Measurements from ENCODE around the gene TMEM239. TPM values are rescaled to one million over a fixed set of nuclear protein-coding genes. Genes with fewer than 3 reads are reported as not detected.

TMEM239 gene
- polyA plus RNA-seq, 1 of the 3 experiments (the other 2 are of a cell fraction): 0.02 TPM

DNA sequence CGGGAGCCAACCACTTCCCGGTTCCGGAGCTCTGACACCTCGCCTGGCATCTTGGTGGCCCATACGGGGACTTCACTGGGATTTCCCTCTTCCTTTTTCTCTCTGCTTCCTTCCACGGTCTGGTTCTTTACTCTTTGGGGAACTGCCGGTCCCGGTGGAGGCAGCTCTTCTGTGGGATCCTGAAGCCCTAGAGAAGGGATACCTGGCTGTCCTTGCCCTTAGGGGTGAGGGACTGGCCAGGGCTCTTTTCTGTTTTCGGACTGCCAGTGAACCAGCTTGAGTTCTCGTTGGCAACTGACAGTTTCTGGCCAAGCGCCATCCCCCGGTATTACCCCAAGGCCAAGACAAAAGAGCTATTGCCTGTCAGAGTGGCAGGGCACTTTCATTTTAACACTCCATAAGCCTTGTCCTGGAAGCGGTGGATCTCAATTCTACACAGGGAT lies 14.9 kb upstream of the TMEM239 start:
- no peak for DNase-seq
- Histone ChIP-seq H3K27me3 (ENCODE audit: insufficient read depth) (no peaks in the 10 kb centered on the region), H3K4me3 (ENCODE audit: low read depth in 2 of 2, low read length in 1 of 2) (peak overlapping the region in 1 of 2 experiments; percentile 60; a peak in 2 of 4 replicates), H3K79me2 (ENCODE audit: insufficient read depth) (no peaks in the 10 kb centered on the region), H2AFZ (ENCODE audit: low read depth) (peak overlapping the region; percentile 87; the same call in 1 of the 2 replicates), H4K20me1 (ENCODE audit: insufficient read depth) (no peaks in the 10 kb centered on the region), H3K9ac (no peak overlapping the region), H3K9me3 (no peaks in the 10 kb centered on the region), H3K4me2 (peak overlapping the region; percentile 78; the same call in 1 of the 2 replicates), H3K4me1 (ENCODE audit: control insufficient read depth in 1 of 2, insufficient read depth in 2 of 2, low read depth in 1 of 2, low read length in 1 of 2) (peaks cover 0 to 14% of the 10 kb centered on the region in 2 experiments; a peak in 1 of 4 replicates), H3K36me3 (replicated peaks in 1 of 2; ENCODE audit: control insufficient read depth in 1 of 2, insufficient read depth in 2 of 2, low read length in 1 of 2) (peaks cover 0 to 9% of the 10 kb centered on the region in 2 experiments), H3K27ac (ENCODE audit: low read depth in 2 of 2, low read length in 1 of 2) (peak overlapping the region in 1 of 2 experiments; percentile 83; a peak in 2 of 4 replicates), H3K9me2 (no peaks in the 10 kb centered on the region), H3F3A (replicated peaks; ENCODE audit: insufficient read depth) (no peaks in the 10 kb centered on the region)
- TF ChIP-seq, protein P1, sequence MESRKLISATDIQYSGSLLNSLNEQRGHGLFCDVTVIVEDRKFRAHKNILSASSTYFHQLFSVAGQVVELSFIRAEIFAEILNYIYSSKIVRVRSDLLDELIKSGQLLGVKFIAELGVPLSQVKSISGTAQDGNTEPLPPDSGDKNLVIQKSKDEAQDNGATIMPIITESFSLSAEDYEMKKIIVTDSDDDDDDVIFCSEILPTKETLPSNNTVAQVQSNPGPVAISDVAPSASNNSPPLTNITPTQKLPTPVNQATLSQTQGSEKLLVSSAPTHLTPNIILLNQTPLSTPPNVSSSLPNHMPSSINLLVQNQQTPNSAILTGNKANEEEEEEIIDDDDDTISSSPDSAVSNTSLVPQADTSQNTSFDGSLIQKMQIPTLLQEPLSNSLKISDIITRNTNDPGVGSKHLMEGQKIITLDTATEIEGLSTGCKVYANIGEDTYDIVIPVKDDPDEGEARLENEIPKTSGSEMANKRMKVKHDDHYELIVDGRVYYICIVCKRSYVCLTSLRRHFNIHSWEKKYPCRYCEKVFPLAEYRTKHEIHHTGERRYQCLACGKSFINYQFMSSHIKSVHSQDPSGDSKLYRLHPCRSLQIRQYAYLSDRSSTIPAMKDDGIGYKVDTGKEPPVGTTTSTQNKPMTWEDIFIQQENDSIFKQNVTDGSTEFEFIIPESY (IDR thresholded peaks at IDR 0.05; ENCODE audit: borderline replicate concordance, low read depth): no peak
- TF ChIP-seq SMC3 (IDR thresholded peaks at IDR 0.05; ENCODE audit: low read depth, low read length) (no peak), EZH2phosphoT487 (IDR thresholded peaks at IDR 0.05; ENCODE audit: borderline replicate concordance, low read depth) (no peak), RXRA (IDR thresholded peaks at IDR 0.05; ENCODE audit: borderline replicate concordance, low read depth) (no peak), NFIC (IDR thresholded peaks at IDR 0.05; ENCODE audit: borderline replicate concordance) (no peak), TCF12 (IDR thresholded peaks at IDR 0.05) (no peak), MXI1 (IDR thresholded peaks at IDR 0.05; ENCODE audit: low read depth, low read length) (no peak), RAD21 (IDR thresholded peaks at IDR 0.05; ENCODE audit: low read length) (no peak), EP300 (IDR thresholded peaks at IDR 0.05; ENCODE audit: borderline replicate concordance in 1 of 2, low read depth in 1 of 2, low read length in 1 of 2) (no peak), POLR2AphosphoS5 (IDR thresholded peaks at IDR 0.05; ENCODE audit: low read depth, low read length) (no peak), SIN3A (IDR thresholded peaks at IDR 0.05; ENCODE audit: borderline replicate concordance, low read depth, low read length) (no peak)
- TF ChIP-seq, protein P2, sequence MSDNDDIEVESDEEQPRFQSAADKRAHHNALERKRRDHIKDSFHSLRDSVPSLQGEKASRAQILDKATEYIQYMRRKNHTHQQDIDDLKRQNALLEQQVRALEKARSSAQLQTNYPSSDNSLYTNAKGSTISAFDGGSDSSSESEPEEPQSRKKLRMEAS (IDR thresholded peaks at IDR 0.05; ENCODE audit: low read depth): no peak
- TF ChIP-seq, protein P3, sequence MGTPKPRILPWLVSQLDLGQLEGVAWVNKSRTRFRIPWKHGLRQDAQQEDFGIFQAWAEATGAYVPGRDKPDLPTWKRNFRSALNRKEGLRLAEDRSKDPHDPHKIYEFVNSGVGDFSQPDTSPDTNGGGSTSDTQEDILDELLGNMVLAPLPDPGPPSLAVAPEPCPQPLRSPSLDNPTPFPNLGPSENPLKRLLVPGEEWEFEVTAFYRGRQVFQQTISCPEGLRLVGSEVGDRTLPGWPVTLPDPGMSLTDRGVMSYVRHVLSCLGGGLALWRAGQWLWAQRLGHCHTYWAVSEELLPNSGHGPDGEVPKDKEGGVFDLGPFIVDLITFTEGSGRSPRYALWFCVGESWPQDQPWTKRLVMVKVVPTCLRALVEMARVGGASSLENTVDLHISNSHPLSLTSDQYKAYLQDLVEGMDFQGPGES (IDR thresholded peaks at IDR 0.05; ENCODE audit: low read depth, low read length): no peak
- TF ChIP-seq, protein P4, sequence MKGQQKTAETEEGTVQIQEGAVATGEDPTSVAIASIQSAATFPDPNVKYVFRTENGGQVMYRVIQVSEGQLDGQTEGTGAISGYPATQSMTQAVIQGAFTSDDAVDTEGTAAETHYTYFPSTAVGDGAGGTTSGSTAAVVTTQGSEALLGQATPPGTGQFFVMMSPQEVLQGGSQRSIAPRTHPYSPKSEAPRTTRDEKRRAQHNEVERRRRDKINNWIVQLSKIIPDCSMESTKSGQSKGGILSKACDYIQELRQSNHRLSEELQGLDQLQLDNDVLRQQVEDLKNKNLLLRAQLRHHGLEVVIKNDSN (IDR thresholded peaks at IDR 0.05; ENCODE audit: borderline replicate concordance, low read depth): no peak
- CTCF ChIA-PET: interaction anchor here (0.9 to 1.5 kb wide), 5 partner anchors 13 to 71 kb away, joined by 3 to 4 read pairs (median 3); partner anchors contain the start of gene C20orf141
- POLR2A ChIA-PET: interaction anchor here (2.0 kb wide), 1 partner anchor 149 kb away, joined by 11 read pairs; the partner anchor contains the start of gene NOP56
- WGBS (ENCODE audit: low lambda C conversion rate): 80% methylated on average over 10 of the region's 13 CpGs
